Stimulated activated CD8-positive, alpha-beta memory T cell treated with anti-CD3 and anti-CD28 coated beads, Interleukin-7, amount 100 ng/mL, for 1 hour (primary cell): ENCODE measurements around the gene FTCDNL1.

ENCODE experiments used
- DNase-seq, 2 donors: peaks; one replicate each; pipeline ENCODE4 v3.0.0-alpha.2; 2020; ENCODE audit warnings: low read depth in 2 of 2

The FTCDNL1 gene

DNA sequence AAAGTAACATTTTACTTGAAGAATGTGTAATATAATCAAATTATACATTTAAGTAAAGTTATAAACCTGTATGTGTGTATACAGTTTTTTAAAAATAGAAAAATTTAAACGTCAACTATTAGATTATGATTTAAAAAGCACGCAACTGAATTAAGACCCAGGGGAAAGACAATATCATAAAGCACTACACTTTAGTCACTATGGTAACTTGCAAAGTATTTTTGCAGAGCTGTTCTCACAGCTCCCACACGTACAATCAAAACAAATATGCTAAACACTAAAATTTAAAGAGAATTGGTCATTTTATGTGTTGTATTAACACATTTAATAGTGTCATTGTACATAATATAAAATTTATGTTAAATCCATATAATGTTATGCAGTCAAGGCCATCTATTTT lies 59.7 kb downstream of the FTCDNL1 start:
- no peak for DNase-seq

DNA sequence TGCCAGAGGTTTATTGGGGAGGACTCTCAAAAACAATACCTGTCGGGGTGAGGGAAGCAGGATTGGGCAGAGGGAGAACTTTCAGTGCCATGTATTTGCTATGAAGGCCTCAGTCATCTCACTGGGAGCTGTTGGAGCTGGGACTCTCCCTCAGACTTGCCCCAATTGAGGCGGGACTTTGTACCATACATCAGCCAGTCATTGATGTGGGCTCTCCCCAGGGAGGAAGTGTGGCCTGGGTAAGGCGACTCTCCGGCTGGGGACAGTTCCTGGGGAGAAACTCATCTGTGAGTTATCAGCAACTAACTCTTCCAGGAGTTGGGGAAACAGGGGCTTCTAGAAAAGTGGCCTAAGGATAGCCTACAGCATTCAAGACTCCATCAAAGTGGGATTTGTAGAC lies 66.5 kb downstream of the FTCDNL1 start:
- DNase-seq: no peak

DNA sequence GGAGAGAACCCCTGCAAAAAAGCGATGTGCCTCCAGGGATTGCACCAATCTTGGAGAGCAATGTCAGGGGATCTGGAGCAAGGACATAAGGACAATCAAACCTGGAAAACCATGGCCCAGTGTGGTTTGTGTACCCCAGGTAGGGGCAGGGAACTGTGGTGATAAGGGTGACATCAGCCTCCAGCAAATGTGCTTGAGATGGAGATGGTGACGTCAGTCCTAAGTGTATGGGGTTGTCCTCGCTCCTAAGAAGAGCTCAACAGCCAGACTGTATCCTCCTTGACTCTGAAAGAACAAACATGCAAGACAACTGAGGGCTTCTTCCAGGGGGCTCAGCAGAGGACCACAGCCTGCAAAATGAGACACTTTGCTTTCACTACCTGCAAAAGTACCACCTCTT lies 71.4 kb downstream of the FTCDNL1 start:
- no peak for DNase-seq

DNA sequence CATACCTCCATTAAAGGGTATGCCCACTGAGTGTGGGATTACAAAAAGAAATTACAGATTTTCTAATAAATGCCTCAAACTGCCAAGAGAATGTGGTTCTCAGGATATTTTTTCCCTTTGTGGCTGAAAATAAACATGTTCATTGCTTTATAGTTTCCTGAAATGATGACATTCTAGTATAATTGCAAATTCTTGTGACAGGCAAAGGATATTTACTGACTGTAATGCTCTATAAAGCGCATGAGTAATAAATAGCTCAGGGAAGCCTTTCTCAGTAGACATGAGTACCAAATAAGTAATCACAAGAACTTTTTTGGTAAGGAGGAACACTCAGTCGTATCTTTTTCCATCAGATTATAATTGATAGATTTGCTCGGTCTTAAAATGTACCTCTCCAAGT lies 72.3 kb downstream of the FTCDNL1 start:
- no peak for DNase-seq

DNA sequence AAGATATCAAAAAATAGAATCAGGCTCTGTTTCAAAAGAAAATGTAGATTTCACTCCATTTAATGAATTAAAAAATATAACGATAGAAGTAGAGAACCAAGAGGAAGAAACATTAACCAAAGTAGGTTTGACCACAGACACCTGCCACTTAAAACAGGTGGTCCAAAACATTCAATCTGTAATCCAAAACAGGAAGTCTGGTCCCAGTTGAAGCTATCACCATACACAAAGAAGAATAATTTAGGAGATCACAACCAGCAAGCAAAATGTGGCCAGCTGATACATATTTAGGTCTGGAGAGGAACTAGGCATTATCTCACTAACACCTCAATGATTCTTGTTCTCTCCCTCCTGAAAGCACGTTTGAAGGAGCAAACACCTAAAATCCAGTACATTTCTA lies 73.1 kb downstream of the FTCDNL1 start:
- no peak for DNase-seq

DNA sequence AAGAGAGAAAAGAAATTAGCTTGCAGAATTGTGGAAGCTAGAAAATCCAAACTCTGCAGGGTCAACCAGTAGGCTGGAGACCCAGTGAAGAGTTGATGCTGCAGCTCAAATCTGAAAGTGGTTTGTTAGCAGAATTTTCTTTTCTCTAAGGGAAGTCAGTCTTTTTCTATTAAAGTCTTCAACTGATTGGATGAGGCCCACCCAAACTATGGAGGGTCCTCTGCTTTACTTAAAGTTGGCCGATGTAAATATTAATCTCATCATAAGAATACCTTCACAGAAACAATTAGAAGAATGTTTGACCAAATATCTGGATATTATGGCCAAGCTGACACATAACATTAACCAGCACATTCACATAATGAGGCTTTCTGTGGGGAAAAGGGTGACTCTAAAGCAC lies 73.7 kb downstream of the FTCDNL1 start:
- no peak for DNase-seq

DNA sequence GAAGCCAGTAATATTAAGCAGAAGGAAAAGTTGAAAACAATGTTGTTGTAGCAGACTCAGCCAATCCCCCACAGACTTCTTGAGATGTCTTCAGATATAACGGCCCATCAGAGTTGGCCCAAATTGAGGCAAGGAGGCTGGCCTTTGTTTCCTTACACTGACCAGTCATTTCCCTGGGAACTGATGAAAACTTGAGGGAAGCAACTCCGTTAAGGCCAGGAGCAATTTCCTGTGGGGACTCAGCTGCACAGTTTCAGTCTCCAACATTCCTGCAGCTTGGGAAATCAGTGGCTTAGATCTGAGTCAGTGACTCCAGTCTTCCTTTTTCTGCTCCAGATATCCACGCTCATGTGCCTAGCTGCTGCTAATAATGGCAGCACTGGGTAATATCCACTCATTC lies 75.7 kb downstream of the FTCDNL1 start:
- DNase-seq: no peak

DNA sequence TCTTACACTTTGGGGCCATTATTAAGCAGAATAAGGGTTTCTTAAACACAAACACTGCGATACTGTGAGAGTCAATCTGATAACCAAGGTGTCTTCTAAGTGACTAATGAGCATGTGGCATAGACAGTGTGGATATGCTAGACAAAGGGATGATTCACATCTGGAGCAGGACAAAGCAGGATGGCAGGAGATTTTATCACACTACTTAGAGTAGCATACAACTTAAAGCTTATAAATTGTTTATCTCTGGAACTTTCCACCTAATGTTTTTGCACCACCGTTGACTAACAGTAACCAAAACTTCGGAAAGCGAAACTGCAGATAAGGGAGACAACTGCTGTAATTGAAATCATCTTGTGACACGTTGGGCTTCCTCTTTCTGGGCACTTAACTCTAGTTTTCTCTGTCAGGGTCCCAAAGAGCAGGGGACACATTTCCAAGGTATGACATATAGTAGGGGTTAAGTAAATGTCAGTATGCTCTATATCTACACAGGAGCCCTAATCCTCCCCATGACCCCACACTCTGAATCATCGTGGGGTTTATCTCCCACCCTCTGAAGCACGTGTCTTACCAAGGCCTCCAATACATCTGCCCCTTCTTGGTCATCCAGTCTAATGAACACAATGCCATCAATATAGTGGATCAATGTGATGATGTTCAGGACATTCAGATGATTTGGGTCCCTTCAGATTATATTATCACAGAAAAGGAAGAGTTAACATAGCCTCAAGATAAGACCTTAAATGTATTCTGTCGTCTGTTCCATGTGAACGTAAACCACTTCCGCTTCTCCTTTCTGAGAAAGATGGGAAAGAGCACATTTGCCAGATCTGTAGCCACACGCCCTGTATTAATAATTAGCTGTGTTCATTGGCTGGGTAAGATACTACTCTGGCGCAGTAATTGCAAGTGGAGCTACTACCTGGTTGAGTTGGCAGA lies 78.7 kb downstream of the FTCDNL1 start:
- DNase-seq: no peak

DNA sequence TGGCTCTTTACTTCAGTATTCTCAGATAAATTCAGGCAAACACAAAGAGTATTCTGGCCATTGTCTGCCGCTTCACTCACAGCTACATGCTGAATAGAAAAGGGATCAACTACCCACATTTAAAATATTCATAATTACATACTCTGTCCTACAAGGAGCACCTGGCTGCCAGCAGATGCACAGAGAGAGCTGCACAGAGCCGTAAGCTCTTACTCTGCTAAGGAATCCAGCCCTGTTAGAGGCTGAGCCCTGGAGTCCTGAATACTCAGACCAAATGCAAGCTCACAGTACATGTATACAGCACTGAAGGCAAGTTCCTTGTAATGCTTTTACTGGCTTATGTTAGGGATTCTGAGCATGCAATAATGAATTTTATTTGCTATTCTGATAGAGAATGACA lies 80.3 kb downstream of the FTCDNL1 start:
- DNase-seq: no peak

DNA sequence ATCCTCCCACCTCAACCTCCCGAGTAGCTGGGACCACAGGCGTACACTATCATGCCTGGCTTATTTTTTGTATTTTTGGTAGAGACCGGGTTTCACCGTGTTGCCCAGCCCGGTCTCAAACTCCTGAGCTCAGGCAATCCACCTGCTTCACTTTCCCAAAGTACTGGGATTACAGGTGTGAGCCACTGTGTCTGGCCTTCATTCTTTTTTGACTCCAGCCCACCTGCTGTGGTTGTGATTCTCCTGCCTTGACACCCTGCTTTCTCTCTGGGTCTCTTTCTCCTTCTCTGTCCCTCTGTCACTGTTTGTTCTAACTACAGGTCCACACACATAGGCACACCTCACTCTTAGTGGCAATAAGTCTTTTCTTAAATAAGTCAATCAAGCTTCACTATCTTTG lies 85.3 kb downstream of the FTCDNL1 start:
- DNase-seq: no peak

DNA sequence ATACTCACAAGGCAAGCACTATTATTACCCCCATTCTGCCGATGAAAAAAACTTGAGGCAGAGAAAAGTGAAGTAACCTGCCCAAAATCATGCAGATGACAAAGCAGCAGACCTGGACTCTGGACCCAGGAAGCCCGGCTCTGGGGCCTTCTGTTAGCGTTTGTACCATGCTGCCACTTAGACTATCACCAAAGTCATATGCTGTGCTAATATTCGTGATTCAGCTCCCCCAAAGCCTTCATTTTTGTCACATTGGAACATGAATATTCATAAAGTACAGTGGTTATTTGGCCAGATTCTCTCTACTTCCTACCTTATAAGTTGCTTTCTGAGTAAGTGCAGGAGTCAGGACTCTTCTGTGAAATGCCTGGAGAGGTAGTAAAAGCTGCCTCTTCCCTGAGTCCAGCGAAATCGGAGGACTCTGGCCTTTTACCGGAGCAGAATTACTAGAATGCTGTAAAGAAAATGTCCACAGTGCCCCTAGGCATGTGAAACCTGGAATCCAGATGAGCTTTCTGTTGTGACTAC lies 86.7 kb downstream of the FTCDNL1 start:
- no peak for DNase-seq

DNA sequence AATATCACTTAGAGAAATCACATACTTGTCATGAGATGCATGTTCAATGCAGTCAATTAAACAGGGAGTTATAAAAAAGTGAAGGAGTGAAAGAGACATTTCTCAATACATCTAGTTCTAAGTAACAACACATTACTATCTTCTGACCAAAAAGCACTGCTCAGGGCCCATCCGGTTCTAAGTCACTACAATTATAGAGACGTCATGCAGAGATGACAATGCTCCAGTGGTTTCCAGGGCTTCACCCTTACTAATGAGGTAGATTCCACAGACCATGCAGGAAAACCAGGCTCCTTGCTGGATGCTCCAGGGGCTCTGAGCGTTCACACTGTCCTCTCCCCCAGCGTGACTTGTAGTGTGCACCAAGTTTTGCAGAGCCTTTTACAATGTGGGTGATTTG lies 88.0 kb downstream of the FTCDNL1 start:
- DNase-seq: no peak

DNA sequence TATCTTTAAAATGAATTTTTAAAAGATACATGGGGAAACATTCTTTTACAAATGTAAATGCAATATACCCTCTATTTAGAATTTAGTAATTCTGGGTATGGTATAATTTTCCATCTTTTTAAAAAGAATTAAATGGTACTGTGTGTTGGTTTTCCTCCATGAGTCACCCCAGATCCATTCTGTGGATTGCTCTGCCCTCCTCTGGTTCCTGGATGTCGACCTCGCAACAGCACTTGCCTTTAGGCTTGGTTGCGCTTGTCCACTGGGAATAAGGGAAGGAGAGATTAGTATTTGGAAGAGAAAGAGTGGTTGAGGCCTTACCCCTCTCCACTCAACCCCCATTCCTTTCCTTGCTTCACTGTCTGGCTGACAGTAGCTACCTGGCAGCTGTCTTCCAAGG lies 90.4 kb downstream of the FTCDNL1 start:
- no peak for DNase-seq

DNA sequence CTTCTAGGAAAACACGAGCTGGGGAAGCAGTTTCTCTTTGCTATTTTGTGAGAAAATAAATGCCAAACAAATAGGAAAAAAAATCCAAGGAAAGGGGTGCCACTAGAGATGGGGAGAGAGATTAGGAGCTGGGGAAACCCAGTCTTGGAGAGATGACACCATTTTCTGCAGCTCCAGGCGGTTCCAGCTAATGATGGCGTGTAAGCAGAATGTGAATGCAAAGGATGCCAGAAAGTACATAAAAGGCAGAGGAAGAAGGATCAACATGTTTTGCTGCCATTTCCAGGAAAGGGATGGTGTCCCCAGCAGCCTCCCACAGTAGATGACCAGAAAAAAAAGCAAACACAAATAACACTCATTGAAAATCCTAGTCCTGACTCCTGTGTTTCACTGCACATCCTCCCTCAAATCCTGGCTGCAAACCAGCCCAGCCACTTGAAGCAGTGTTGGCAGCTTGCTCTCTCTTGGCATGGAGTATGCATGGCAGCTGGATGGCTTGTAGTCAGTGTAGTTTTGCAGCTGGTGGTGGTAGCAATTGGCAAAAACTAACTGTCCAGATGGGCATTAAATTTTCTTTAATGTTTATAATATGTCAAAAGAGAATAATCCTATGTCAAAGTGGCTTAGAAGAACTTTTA lies 93.6 kb downstream of the FTCDNL1 start:
- no peak for DNase-seq

DNA sequence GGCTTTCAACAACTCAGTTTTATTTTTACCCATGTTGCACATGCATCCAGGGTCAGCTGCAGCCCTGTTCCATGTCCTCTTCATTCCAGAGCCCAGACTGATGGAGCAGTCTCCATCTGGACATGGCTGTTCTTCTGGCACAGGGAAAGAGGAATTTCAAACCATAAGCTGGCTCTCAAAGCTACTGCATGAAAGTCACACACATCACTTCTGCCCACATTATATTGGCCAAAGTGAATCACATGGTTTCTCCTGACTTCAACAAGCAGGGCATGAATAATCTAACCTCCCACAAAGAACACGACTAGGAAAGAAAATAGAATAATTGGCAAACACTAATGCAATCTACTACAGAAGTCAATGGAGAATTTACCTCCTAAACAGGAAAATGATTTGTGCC lies 94.2 kb downstream of the FTCDNL1 start:
- DNase-seq: no peak

DNA sequence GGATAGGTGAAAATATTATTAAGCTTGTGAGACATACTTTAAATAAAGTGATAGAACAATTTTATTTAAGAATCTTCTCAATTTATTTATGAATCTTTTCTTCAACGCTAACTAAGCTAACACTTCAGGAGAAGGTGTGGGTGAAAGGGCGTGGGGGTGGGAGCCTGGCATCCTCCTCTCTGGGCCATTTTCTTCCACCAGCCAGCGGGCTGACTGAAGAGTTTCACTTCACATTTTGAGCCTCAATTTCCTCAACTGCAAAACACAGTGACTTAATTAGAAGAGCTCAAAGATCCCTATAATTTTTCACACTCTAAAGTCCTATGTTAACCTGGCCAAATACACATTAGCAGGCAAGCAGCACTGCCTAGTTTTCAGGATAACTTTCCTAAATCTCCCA lies 94.8 kb downstream of the FTCDNL1 start:
- no peak for DNase-seq

DNA sequence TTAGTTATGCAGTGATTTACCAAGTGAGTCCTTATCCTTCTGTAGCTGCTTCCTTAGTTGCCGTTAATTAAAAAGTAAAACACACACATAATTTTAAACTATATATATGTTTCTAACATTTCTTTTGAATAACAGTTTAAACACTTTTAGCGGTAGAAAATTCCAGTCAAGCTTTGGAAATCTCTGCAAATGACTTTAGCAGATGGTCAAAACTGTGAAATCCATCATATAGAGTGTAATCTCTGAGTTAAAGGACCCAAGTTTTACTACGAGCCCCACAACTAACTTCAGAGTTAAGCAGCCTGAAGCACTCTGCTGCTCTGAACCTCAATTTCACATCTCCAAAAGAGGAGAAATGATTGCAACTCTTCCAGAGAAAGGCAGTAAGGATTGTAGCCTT lies 96.2 kb downstream of the FTCDNL1 start:
- no peak for DNase-seq

DNA sequence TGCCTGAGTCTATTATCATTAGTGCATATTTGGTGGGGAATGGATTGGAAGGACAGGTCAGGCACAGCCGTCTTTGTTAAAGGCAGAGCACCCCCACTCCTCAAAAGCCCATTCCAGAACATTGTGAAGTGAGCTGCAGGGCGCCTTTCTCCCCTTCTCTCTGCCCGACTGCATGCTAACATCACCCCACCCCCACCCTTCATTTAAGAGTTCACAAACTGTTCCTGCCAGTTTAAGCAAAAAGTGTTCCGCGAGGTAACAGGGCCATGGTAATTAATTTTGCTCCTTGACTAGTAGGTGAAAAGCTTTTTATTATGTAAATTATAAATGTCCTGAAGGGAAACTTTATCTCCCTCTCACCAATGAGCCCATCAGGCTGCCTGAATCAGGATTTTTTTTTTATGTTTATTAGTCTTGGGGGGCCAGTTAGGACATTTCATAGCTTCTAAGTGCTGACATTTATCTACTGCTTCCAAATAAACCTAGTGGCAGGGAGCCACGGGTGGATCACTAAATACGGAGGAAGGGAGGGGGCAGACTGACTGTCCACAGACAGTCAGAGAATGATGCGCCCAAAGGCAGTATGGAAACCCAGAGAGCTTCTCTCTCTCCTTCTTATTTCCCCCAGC lies 99.4 kb downstream of the FTCDNL1 start:
- no peak for DNase-seq

DNA sequence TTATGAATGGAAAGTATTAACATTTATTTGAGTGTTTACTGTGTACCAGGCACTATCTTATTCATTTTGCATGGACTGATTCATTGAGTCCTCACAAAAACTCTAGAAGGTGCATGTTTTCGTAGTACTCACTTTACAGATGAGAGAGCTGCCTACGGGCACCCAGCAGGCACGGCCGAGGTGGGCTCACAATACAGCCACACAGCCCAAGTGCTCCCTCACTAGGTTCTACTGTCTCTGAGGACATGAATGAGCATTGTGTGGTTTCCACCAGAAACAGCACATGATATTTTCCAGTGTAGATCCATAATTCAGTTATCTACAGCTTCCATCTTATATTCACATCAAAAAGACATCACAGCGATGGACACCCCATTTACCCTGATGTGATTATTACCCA lies 101.4 kb downstream of the FTCDNL1 start:
- DNase-seq: no peak

DNA sequence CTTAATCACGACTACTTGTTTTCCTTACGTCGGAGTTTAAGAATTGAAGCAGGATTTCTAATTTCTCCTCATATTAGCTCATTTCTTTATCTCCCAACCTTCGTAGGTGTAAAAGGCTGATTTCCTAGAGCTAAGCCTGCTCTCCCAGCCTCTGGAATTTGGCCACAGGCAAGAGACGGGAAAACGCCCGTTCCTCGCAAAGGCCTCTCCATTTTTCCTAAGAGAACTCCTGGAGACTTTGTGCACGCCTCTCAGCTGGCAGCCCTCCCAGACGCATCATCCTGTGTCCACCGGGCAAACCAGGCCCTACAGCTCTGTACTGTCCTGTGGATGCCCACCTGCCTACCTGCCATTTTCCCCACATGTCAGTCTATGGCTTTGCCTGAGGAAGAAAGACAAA lies 106.3 kb downstream of the FTCDNL1 start:
- no peak for DNase-seq

DNA sequence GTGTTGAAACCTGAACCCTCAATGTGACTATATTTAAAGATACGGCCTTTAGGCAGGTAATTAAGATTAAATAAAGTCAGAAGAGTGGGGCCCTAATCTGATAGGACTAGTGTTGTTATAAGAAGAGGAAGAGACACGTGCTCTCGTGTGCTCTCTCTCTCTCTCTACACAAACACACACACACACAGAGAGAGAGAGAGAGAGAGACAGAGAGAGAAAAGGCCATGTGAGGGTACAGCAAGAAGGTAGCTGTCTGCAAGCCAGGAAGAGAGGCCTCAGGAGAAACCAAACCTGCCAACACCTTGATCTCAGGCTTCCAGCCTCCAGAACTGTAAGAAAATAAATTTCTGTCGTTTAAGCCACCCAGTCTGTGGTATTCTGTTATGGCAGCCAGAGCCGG lies 106.7 kb downstream of the FTCDNL1 start:
- DNase-seq: no peak

DNA sequence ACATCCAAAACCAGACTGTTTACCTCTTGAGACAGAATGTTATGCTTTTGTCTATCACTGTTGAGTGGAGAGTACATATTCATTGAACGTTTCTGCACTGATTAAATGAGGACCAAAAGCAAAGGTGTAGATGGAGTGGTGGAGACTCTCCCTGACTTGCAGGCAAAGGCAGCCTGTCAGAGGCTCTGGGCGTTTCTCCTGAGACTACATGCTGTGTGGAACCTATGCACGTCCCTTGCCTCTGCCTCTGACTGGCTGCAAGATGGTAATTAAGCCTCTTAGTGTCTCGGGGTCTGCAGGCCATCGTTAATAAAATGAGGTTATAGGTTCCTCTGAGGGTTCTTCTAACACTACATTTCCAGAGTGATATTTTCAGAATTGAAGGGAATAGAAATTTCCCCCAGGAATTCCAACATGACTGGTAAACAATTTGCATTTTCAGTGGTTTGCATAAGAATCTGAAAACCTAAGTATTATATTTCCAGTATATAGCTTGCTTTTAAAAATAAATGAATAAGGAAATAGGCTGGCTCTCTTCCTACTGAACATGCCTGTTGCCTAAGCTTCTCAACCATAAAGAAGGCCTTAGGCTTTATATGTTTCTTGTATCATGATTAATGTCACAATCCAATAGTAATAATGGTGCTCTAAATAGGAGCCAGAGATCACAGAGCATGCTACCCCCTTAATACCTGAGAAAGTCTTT lies 107.4 kb downstream of the FTCDNL1 start:
- DNase-seq: no peak
